OCI-LY1 (cell line): ENCODE measurements around the gene PNLIPRP1.

ENCODE experiments used
- CTCF ChIP-seq: fragments of 200-600 bp; sonication (generic), shearing (Covaris generic); IDR thresholded peaks from 2 replicates; pipeline ENCODE4 v1.5.1; 2017; ENCODE audit warnings: mild to moderate bottlenecking, antibody characterized with exemption, low read length, moderate library complexity, mixed read lengths
- EZH2 ChIP-seq: fragments of 200-600 bp; sonication (generic), shearing (Covaris generic); IDR thresholded peaks from 2 replicates; pipeline ENCODE4 v1.8.0; 2017; ENCODE audit warnings: borderline replicate concordance, mixed run types, mild to moderate bottlenecking, antibody characterized with exemption, low read length, moderate library complexity, mixed read lengths

GRCh38 chr10:116608686-116609594 is 18.2 kb downstream of the PNLIPRP1 start:
- no peak for TF ChIP-seq CTCF
- TF ChIP-seq EZH2: no peak
